SK-N-SH (cell line): ENCODE measurements around the gene KNOP1. TPM values are rescaled to one million over a fixed set of nuclear protein-coding genes. Genes with fewer than 3 reads are reported as not detected.

ENCODE experiments used
- CTCF ChIA-PET: fragments of 300-600, 350-600 bp; formaldehyde crosslinking; extraction: SDS; loops from one replicate; lab custom pipeline; 2021; lab: Yijun Ruan, JAX
- POLR2A ChIA-PET: fragments of 350-600 bp; sonication (Branson Sonifier 250); formaldehyde crosslinking; extraction: SDS; loops from one replicate; lab custom pipeline; 2020; ENCODE audit warnings: antibody characterized with exemption, inconsistent platforms; lab: Yijun Ruan, JAX
- DNase-seq: peaks from one replicate; pipeline ENCODE4 v3.0.0; 2012
- H2AFZ ChIP-seq: fragments of 200-600 bp; sonication (generic); 2 replicates; pipeline ENCODE4 v1.8.1; 2016; ENCODE audit warnings: antibody characterized with exemption, mild to moderate bottlenecking, low read depth
- H3F3A ChIP-seq: fragments of 200-600 bp; sonication (generic); replicated peaks from 2 replicates; pipeline ENCODE3; 2016; ENCODE audit warnings: antibody characterized with exemption, mild to moderate bottlenecking; ENCODE audit not compliant: insufficient read depth
- H3K27ac ChIP-seq, 2 experiments: fragments of 200-500 bp in 1 of 2; fragments of 200-600 bp in 1 of 2; sonication (Bioruptor generic) in 1 of 2; sonication (generic), shearing (Covaris generic) in 1 of 2; 2 replicates each; pipeline versions ENCODE4 v1.5.1 to v1.6.1; 2014 to 2016; ENCODE audit warnings: low read depth in 2 of 2, inconsistent platforms in 1 of 2, low read length in 1 of 2, mild to moderate bottlenecking in 1 of 2, mixed read lengths in 1 of 2
- H3K27me3 ChIP-seq: fragments of 200-600 bp; sonication (generic), shearing (Covaris generic); 2 replicates; pipeline ENCODE4 v1.6.1; 2016; ENCODE audit warnings: mixed run types; ENCODE audit not compliant: insufficient read depth
- H3K36me3 ChIP-seq, 2 experiments: fragments of 200-500 bp in 1 of 2; fragments of 200-600 bp in 1 of 2; sonication (Bioruptor generic) in 1 of 2; sonication (generic) in 1 of 2; replicated peaks in 1 of 2; 2 replicates each; pipeline versions ENCODE3 to v1.5.1; 2014 to 2016; ENCODE audit warnings: low read length in 1 of 2, mild to moderate bottlenecking in 1 of 2; ENCODE audit not compliant: insufficient read depth in 2 of 2, control insufficient read depth in 1 of 2
- H3K4me1 ChIP-seq, 2 experiments: fragments of 200-500 bp in 1 of 2; fragments of 200-600 bp in 1 of 2; sonication (Bioruptor generic) in 1 of 2; sonication (generic), shearing (Covaris generic) in 1 of 2; 2 replicates each; pipeline versions ENCODE4 v1.5.1 to v1.6.1; 2014 to 2016; ENCODE audit warnings: low read depth in 1 of 2, low read length in 1 of 2, mixed run types in 1 of 2; ENCODE audit not compliant: insufficient read depth in 2 of 2, control insufficient read depth in 1 of 2
- H3K4me2 ChIP-seq: fragments of 200-600 bp; sonication (generic), shearing (Covaris generic); 2 replicates; pipeline ENCODE4 v1.6.1; 2017; ENCODE audit warnings: mixed run types
- H3K4me3 ChIP-seq, 2 experiments: fragments of 200-500 bp in 1 of 2; fragments of 200-600 bp in 1 of 2; sonication (Bioruptor generic) in 1 of 2; sonication (generic), shearing (Covaris generic) in 1 of 2; 2 replicates each; pipeline versions ENCODE4 v1.5.1 to v1.8.1; 2014 to 2016; ENCODE audit warnings: low read depth in 2 of 2, inconsistent platforms in 1 of 2, low read length in 1 of 2, mild to moderate bottlenecking in 1 of 2, mixed read lengths in 1 of 2, moderate library complexity in 1 of 2
- H3K79me2 ChIP-seq: fragments of 200-600 bp; sonication (generic); 2 replicates; pipeline ENCODE4 v1.8.1; 2017; ENCODE audit warnings: mild to moderate bottlenecking; ENCODE audit not compliant: insufficient read depth
- H3K9ac ChIP-seq: fragments of 200-600 bp; sonication (generic); 2 replicates; pipeline ENCODE4 v1.6.1; 2017; ENCODE audit warnings: mixed run types
- H3K9me2 ChIP-seq: fragments of 200-600 bp; sonication (generic); 2 replicates; pipeline ENCODE4 v1.6.1; 2017; ENCODE audit warnings: mixed run types
- H3K9me3 ChIP-seq: fragments of 200-600 bp; sonication (generic); 2 replicates; pipeline ENCODE4 v1.6.1; 2017; ENCODE audit warnings: mixed run types, mild to moderate bottlenecking, moderate library complexity
- H4K20me1 ChIP-seq: fragments of 200-600 bp; sonication (generic); 2 replicates; pipeline ENCODE4 v1.6.1; 2017; ENCODE audit warnings: mild to moderate bottlenecking, mixed run types; ENCODE audit not compliant: insufficient read depth
- CHD2 ChIP-seq: fragments of 150-350 bp; IDR thresholded peaks from 2 replicates; pipeline ENCODE4 v1.6.1; 2018; ENCODE audit warnings: low read length; ENCODE audit not compliant: partially characterized antibody
- CTCF ChIP-seq: fragments of 200-600 bp; sonication (generic); IDR thresholded peaks from 2 replicates; pipeline ENCODE4 v1.6.1; 2017; ENCODE audit warnings: antibody characterized with exemption, mild to moderate bottlenecking, moderate library complexity
- ELF1 ChIP-seq: IDR thresholded peaks from 2 replicates; pipeline ENCODE4 v1.4.0; 2012
- EP300 ChIP-seq, 2 experiments: IDR thresholded peaks; 2 replicates each; pipeline versions ENCODE4 v1.4.0 to v1.6.1; 2012; ENCODE audit warnings: borderline replicate concordance in 1 of 2, low read depth in 1 of 2, low read length in 1 of 2
- EZH2phosphoT487 ChIP-seq: fragments of 200-600 bp; sonication (generic); IDR thresholded peaks from 2 replicates; pipeline ENCODE4 v1.6.1; 2017; ENCODE audit warnings: low read depth, mixed run types, mild to moderate bottlenecking, antibody characterized with exemption, moderate library complexity, borderline replicate concordance
- FOXM1 ChIP-seq: IDR thresholded peaks from 2 replicates; pipeline ENCODE4 v1.4.0; 2012; ENCODE audit warnings: low read depth, mild to moderate bottlenecking
- GATA2 ChIP-seq: sonication (generic); formaldehyde crosslinking; IDR thresholded peaks from 2 replicates; pipeline ENCODE4 v1.5.0; 2020; ENCODE audit warnings: mild to moderate bottlenecking, missing genetic modification reagents
- JUND ChIP-seq: IDR thresholded peaks from 2 replicates; pipeline ENCODE4 v1.4.0; 2012
- MAX ChIP-seq: IDR thresholded peaks from 2 replicates; pipeline ENCODE4 v1.4.0; 2012; ENCODE audit warnings: low read depth
- MXI1 ChIP-seq: IDR thresholded peaks from 2 replicates; pipeline ENCODE4 v1.6.1; 2012; ENCODE audit warnings: mild to moderate bottlenecking, low read depth, low read length, improper control_type of control experiment
- NRF1 ChIP-seq: IDR thresholded peaks from 2 replicates; pipeline ENCODE4 v1.6.1; 2012; ENCODE audit warnings: low read depth, mild to moderate bottlenecking, low read length
- PBX3 ChIP-seq: IDR thresholded peaks from 2 replicates; pipeline ENCODE4; 2012
- POLR2AphosphoS5 ChIP-seq: IDR thresholded peaks from 2 replicates; pipeline ENCODE4 v1.6.1; 2012; ENCODE audit warnings: low read depth, low read length
- RAD21 ChIP-seq: IDR thresholded peaks from 2 replicates; pipeline ENCODE4 v1.6.1; 2012; ENCODE audit warnings: mild to moderate bottlenecking, low read length
- RCOR1 ChIP-seq: fragments of 150-350 bp; IDR thresholded peaks from 2 replicates; pipeline ENCODE4 v1.6.1; 2017; ENCODE audit warnings: antibody characterized with exemption, low read length
- RXRA ChIP-seq: IDR thresholded peaks from 2 replicates; pipeline ENCODE4 v1.4.0; 2012; ENCODE audit warnings: low read depth, mild to moderate bottlenecking, borderline replicate concordance
- SMC3 ChIP-seq: IDR thresholded peaks from 2 replicates; pipeline ENCODE4 v1.6.1; 2012; ENCODE audit warnings: low read depth, low read length, improper control_type of control experiment
- TAF1 ChIP-seq: IDR thresholded peaks from 2 replicates; pipeline ENCODE4 v1.6.1; 2012; ENCODE audit warnings: low read depth, mild to moderate bottlenecking, low read length, moderate library complexity, borderline replicate concordance
- USF2 ChIP-seq: fragments of 150-350 bp; IDR thresholded peaks from 2 replicates; pipeline ENCODE4 v1.6.1; 2017; ENCODE audit warnings: antibody characterized with exemption, low read length, low read depth, borderline replicate concordance
- YY1 ChIP-seq: IDR thresholded peaks from 2 replicates; pipeline ENCODE4 v1.4.0; 2012; ENCODE audit warnings: low read depth, mild to moderate bottlenecking
- WGBS: methylation state at CpG from one replicate; pipeline ENCODE4 v1.1.6; 2017; ENCODE audit warnings: low lambda C conversion rate; 5-methylcytosine and 5-hydroxymethylcytosine counted together
- polyA plus RNA-seq, 3 experiments: library from polyadenylated mRNA; depleted of rRNA; stranded (reverse); fragments of >200 nt; gene quantifications; 2 replicates each; pipeline ENCODE4 v1.2.3, GENCODE V29; 2012

KNOP1 gene
- polyA plus RNA-seq, 1 of the 3 experiments (the other 2 are of a cell fraction) = 13.2 TPM

- H3K27me3 ChIP-seq = no peaks in the 10 kb centered on the region
- H2AFZ ChIP-seq = no peak overlapping the region
- CTCF ChIA-PET = no interaction called here
- H3K27ac ChIP-seq = no peak overlapping the region
- no peaks in the 10 kb centered on the region for H3K9me2 ChIP-seq
- no peak for TF ChIP-seq RXRA
- TF ChIP-seq EP300 (IDR thresholded peaks at IDR 0.05; ENCODE audit: borderline replicate concordance in 1 of 2, low read depth in 1 of 2, low read length in 1 of 2) = no peak
- no peak for TF ChIP-seq YY1
- TF ChIP-seq MXI1 = no peak
- no peak for TF ChIP-seq CTCF
- no peak for TF ChIP-seq POLR2AphosphoS5
- no peak for TF ChIP-seq USF2
- no peak for TF ChIP-seq EZH2phosphoT487
- TF ChIP-seq RAD21 = no peak
- no peak for TF ChIP-seq TAF1
- no peak for TF ChIP-seq ELF1
- no peak for TF ChIP-seq GATA2 (CRISPR knock-in tag)
- no peak for TF ChIP-seq PBX3
- TF ChIP-seq CHD2 = no peak
- no peak for TF ChIP-seq JUND
- no peak for TF ChIP-seq RCOR1
- TF ChIP-seq NRF1 = no peak
- TF ChIP-seq MAX = no peak
- no peak for TF ChIP-seq SMC3
- TF ChIP-seq FOXM1 = no peak
- H3K9ac ChIP-seq = no peak overlapping the region
- peaks cover 38 to 83% of the 10 kb centered on the region in 2 experiments for H3K36me3 ChIP-seq
- POLR2A ChIA-PET = no interaction called here
- no peaks in the 10 kb centered on the region for H3K9me3 ChIP-seq
- peaks cover 34% of the 10 kb centered on the region for H3K79me2 ChIP-seq
- H3F3A ChIP-seq = peaks cover 4% of the 10 kb centered on the region
- no peak overlapping the region for H3K4me2 ChIP-seq
- DNase-seq = no peak
- H3K4me3 ChIP-seq = no peak overlapping the region
- WGBS = 93% methylated on average over 22 of the region's 22 CpGs
- peaks cover 0 to 7% of the 10 kb centered on the region in 2 experiments; a peak in 2 of 4 replicates for H3K4me1 ChIP-seq
- peaks cover 19% of the 10 kb centered on the region for H4K20me1 ChIP-seq
Measured at GRCh38 chr16:19707569-19708295, 10.3 kb downstream of the KNOP1 start.
